Measurements from ENCODE around the gene PEAK1. TPM values are rescaled to one million over a fixed set of nuclear protein-coding genes. Genes with fewer than 3 reads are reported as not detected.

Gene PEAK1
- total and polyA plus RNA-seq, 9 of the 15 experiments (the other 6 are each of a cell fraction or from before 2014, with no cell fraction given) = 0.99 to 22.4 (median 10.8) TPM

DNA sequence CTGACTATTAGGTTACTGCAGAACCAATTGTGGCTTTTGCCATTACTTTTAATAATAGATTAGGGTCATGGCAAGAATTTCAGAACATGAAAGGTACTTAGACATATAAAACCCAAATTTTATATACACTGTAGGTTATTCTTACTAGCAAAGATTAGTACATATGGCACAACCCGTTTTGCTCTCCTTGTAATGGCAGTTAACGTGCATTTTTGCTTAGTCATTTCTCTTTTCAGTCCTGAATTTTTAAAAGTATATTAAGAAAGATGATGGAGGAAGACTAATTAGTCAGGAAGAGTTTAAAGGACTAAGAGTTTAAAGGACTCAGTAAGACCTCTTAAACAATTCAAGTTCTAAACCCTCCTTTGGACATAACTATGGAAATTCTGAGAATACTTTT is 114.0 kb downstream of the PEAK1 start (continued):
- TF ChIP-seq, protein P1, sequence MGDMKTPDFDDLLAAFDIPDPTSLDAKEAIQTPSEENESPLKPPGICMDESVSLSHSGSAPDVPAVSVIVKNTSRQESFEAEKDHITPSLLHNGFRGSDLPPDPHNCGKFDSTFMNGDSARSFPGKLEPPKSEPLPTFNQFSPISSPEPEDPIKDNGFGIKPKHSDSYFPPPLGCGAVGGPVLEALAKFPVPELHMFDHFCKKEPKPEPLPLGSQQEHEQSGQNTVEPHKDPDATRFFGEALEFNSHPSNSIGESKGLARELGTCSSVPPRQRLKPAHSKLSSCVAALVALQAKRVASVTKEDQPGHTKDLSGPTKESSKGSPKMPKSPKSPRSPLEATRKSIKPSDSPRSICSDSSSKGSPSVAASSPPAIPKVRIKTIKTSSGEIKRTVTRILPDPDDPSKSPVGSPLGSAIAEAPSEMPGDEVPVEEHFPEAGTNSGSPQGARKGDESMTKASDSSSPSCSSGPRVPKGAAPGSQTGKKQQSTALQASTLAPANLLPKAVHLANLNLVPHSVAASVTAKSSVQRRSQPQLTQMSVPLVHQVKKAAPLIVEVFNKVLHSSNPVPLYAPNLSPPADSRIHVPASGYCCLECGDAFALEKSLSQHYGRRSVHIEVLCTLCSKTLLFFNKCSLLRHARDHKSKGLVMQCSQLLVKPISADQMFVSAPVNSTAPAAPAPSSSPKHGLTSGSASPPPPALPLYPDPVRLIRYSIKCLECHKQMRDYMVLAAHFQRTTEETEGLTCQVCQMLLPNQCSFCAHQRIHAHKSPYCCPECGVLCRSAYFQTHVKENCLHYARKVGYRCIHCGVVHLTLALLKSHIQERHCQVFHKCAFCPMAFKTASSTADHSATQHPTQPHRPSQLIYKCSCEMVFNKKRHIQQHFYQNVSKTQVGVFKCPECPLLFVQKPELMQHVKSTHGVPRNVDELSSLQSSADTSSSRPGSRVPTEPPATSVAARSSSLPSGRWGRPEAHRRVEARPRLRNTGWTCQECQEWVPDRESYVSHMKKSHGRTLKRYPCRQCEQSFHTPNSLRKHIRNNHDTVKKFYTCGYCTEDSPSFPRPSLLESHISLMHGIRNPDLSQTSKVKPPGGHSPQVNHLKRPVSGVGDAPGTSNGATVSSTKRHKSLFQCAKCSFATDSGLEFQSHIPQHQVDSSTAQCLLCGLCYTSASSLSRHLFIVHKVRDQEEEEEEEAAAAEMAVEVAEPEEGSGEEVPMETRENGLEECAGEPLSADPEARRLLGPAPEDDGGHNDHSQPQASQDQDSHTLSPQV (IDR thresholded peaks at IDR 0.05) = peak; percentile 73
- TF ChIP-seq EZH2 (IDR thresholded peaks at IDR 0.05; ENCODE audit: borderline replicate concordance, low read depth, low read length) (no peak), ZC3H4 (CRISPR knock-in tag; IDR thresholded peaks at IDR 0.05; ENCODE audit: borderline replicate concordance) (no peak), KLF13 (tag; IDR thresholded peaks at IDR 0.05; ENCODE audit: borderline replicate concordance, low read depth) (no peak), EP400 (IDR thresholded peaks at IDR 0.05) (peak; percentile 27; the same call in 1 of the 2 replicates), ZNF431 (CRISPR knock-in tag; IDR thresholded peaks at IDR 0.05) (peak; percentile 92)

DNA sequence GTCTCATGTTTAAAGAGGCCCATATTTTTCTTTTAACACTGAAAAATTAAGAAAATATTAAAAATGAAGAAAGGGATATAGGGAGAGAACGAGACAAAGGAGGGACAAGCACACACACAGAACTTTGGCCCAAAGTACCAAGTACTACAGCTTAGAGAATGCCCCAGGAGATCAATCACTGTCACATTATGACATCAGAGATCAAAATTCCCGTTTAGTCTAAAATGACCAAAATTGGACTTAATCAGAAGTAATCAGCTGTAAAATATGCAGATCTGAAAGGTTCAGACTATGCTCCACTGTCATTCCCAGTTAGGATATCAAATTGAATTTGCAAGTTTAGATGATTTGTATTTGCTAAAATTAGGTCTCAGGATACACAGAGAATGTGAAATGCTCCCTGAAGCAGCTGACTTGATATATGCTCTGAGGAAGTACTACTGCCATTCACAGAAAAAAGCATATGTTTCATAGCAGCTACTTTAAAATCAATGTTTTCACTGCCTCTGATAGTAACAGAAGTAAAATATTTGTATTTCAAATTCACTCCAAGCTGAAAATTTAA is 123.0 kb downstream of the PEAK1 start:
- Histone ChIP-seq H3K4me3 (no peak overlapping the region), H3K9me3 (replicated peaks; ENCODE audit: control insufficient read depth, insufficient read depth, low read depth, low read length) (no peaks in the 10 kb centered on the region), H3K4me2 (ENCODE audit: insufficient read depth, low read length) (no peak overlapping the region), H3K9me1 (ENCODE audit: control insufficient read depth, insufficient read depth, low read length) (no peaks in the 10 kb centered on the region), H3K4me1 (replicated peaks in 1 of 2; ENCODE audit: control insufficient read depth in 2 of 2, insufficient read depth in 2 of 2, low read length in 2 of 2) (no peaks in the 10 kb centered on the region; a peak in 1 of 5 replicates), H3K79me2 (ENCODE audit: control insufficient read depth, insufficient read depth, low read length) (no peaks in the 10 kb centered on the region), H3K27ac (ENCODE audit: extremely low read depth, low read depth, low read length) (no peak overlapping the region), H3K27me3 (ENCODE audit: control insufficient read depth in 2 of 2, insufficient read depth in 2 of 2, low read length in 2 of 2) (no peaks in the 10 kb centered on the region), H4K20me1 (replicated peaks; ENCODE audit: control insufficient read depth, insufficient read depth, low read length) (no peaks in the 10 kb centered on the region), H3K9ac (ENCODE audit: insufficient read depth in 1 of 2, low read depth in 2 of 2, low read length in 2 of 2) (no peak overlapping the region), H2AFZ (ENCODE audit: low read depth, low read length) (no peak overlapping the region), H3K36me3 (ENCODE audit: control insufficient read depth, insufficient read depth, low read length) (no peaks in the 10 kb centered on the region)
- no TSS peak for BruUV-seq (replicated peaks)
- ATAC-seq (no peak), DNase-seq (ENCODE audit: extremely low read depth in 1 of 4, low spot score in 3 of 4) (no peak), FAIRE-seq (no peak)
- in situ Hi-C loops (cut with MboI) (no loop called here), intact Hi-C loops (cut with micrococcal nuclease) (no loop called here)
- CTCF ChIA-PET (ENCODE audit: low intra/inter-chr PET ratio) = no interaction called here
- 36% methylated on average over 2 of the region's 2 CpGs for WGBS (ENCODE audit: insufficient coverage, low coverage, missing lambda C conversion rate)
- POLR2A ChIA-PET = no interaction called here
- TF ChIP-seq, protein P2, sequence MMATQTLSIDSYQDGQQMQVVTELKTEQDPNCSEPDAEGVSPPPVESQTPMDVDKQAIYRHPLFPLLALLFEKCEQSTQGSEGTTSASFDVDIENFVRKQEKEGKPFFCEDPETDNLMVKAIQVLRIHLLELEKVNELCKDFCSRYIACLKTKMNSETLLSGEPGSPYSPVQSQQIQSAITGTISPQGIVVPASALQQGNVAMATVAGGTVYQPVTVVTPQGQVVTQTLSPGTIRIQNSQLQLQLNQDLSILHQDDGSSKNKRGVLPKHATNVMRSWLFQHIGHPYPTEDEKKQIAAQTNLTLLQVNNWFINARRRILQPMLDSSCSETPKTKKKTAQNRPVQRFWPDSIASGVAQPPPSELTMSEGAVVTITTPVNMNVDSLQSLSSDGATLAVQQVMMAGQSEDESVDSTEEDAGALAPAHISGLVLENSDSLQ (IDR thresholded peaks at IDR 0.05) = peak; percentile 72
- no peak for TF ChIP-seq LARP7 (IDR thresholded peaks at IDR 0.05)
- TF ChIP-seq, protein P3, sequence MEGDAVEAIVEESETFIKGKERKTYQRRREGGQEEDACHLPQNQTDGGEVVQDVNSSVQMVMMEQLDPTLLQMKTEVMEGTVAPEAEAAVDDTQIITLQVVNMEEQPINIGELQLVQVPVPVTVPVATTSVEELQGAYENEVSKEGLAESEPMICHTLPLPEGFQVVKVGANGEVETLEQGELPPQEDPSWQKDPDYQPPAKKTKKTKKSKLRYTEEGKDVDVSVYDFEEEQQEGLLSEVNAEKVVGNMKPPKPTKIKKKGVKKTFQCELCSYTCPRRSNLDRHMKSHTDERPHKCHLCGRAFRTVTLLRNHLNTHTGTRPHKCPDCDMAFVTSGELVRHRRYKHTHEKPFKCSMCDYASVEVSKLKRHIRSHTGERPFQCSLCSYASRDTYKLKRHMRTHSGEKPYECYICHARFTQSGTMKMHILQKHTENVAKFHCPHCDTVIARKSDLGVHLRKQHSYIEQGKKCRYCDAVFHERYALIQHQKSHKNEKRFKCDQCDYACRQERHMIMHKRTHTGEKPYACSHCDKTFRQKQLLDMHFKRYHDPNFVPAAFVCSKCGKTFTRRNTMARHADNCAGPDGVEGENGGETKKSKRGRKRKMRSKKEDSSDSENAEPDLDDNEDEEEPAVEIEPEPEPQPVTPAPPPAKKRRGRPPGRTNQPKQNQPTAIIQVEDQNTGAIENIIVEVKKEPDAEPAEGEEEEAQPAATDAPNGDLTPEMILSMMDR (IDR thresholded peaks at IDR 0.05 in 2 of 3, conservative IDR thresholded peaks at IDR 0.05 in 1 of 3; ENCODE audit: insufficient read depth in 2 of 3, low read depth in 1 of 3, low read length in 3 of 3) = no peak
- TF ChIP-seq PCBP2 (IDR thresholded peaks at IDR 0.05; ENCODE audit: low read depth, low read length, poor library complexity, severe bottlenecking) = no peak
- peak; percentile 52 for TF ChIP-seq MEIS2 (IDR thresholded peaks at IDR 0.05; ENCODE audit: partially characterized antibody)

Measured in K562 (cell line).